ENCODE measurements around the gene RABL2A.
"Not testable (repeated sequence)": the region's sequence is repeated elsewhere in the genome, so short reads cannot be mapped to it uniquely, and the experiment has no call there.

DNA sequence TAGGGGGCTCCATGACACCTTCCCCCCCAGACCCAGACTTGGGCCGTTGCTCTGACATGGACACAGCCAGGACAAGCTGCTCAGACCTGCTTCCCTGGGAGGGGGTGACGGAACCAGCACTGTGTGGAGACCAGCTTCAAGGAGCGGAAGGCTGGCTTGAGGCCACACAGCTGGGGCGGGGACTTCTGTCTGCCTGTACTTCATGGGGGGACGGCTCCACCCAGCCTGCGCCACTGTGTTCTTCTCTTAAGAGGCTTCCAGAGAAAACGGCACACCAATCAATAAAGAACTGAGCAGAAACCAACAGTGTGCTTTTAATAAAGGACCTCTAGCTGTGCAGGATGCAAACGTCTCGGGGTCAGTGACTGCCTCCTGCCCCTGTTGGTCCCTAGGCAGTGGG, 28.3 kb upstream of the RABL2A start:
- TF ChIP-seq, protein P1, sequence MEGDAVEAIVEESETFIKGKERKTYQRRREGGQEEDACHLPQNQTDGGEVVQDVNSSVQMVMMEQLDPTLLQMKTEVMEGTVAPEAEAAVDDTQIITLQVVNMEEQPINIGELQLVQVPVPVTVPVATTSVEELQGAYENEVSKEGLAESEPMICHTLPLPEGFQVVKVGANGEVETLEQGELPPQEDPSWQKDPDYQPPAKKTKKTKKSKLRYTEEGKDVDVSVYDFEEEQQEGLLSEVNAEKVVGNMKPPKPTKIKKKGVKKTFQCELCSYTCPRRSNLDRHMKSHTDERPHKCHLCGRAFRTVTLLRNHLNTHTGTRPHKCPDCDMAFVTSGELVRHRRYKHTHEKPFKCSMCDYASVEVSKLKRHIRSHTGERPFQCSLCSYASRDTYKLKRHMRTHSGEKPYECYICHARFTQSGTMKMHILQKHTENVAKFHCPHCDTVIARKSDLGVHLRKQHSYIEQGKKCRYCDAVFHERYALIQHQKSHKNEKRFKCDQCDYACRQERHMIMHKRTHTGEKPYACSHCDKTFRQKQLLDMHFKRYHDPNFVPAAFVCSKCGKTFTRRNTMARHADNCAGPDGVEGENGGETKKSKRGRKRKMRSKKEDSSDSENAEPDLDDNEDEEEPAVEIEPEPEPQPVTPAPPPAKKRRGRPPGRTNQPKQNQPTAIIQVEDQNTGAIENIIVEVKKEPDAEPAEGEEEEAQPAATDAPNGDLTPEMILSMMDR (IDR thresholded peaks at IDR 0.05) = not testable (repeated sequence)
- TF ChIP-seq EZH2, EZH2phosphoT487 (IDR thresholded peaks at IDR 0.05): not testable (repeated sequence)
